ENCODE results near the gene POU3F4.

- TF ChIP-seq ZNF274 (IDR thresholded peaks at IDR 0.05; ENCODE audit: low read depth, low read length): no peak
- TF ChIP-seq YY1 (IDR thresholded peaks at IDR 0.05; ENCODE audit: insufficient read depth, insufficient read length): no peak
- TF ChIP-seq SUZ12 (IDR thresholded peaks at IDR 0.05; ENCODE audit: extremely low read depth, insufficient read depth, insufficient read length): no peak
These were observed 3.2 kb upstream of the POU3F4 start for GRCh38 chrX:83504721-83505479.

All from NT2/D1 (cell line).